Fibroblast of villous mesenchyme (primary cell): Measurements from ENCODE around the gene PCYT1B. TPM values are rescaled to one million over a fixed set of nuclear protein-coding genes. Genes with fewer than 3 reads are reported as not detected.

Experiments
- DNase-seq: peaks from one replicate; pipeline ENCODE4 v3.0.0-alpha.2; 2010; ENCODE audit warnings: low read depth
- H3K4me3 ChIP-seq: 2 replicates; pipeline ENCODE4 v1.5.1; 2011; ENCODE audit warnings: low read depth, mild to moderate bottlenecking, low read length
- total RNA-seq: library from RNA; depleted of rRNA; stranded (reverse); fragments of >200 nt; gene quantifications from 2 replicates; pipeline ENCODE4 v1.2.3, GENCODE V29; 2012
- TF ChIP-seq, protein P1 (sequence below): IDR thresholded peaks from 2 replicates; pipeline ENCODE4 v1.5.1; 2012; ENCODE audit warnings: low read depth, mild to moderate bottlenecking, low read length; ENCODE audit not compliant: insufficient read depth

The PCYT1B gene
- total RNA-seq, 1 donor: 0.86 TPM

- DNase-seq: no peak
- TF ChIP-seq, protein P1, sequence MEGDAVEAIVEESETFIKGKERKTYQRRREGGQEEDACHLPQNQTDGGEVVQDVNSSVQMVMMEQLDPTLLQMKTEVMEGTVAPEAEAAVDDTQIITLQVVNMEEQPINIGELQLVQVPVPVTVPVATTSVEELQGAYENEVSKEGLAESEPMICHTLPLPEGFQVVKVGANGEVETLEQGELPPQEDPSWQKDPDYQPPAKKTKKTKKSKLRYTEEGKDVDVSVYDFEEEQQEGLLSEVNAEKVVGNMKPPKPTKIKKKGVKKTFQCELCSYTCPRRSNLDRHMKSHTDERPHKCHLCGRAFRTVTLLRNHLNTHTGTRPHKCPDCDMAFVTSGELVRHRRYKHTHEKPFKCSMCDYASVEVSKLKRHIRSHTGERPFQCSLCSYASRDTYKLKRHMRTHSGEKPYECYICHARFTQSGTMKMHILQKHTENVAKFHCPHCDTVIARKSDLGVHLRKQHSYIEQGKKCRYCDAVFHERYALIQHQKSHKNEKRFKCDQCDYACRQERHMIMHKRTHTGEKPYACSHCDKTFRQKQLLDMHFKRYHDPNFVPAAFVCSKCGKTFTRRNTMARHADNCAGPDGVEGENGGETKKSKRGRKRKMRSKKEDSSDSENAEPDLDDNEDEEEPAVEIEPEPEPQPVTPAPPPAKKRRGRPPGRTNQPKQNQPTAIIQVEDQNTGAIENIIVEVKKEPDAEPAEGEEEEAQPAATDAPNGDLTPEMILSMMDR: no peak
- H3K4me3 ChIP-seq: no peak overlapping the region
These were observed 71.7 kb downstream of the PCYT1B start for GRCh38 chrX:24575496-24575895.

- DNase-seq: no peak
- TF ChIP-seq, protein P1: no peak
- H3K4me3 ChIP-seq: no peak overlapping the region
These were observed 72.4 kb downstream of the PCYT1B start for GRCh38 chrX:24574743-24575142.

GRCh38 chrX:24567169-24567568 lies 80.0 kb downstream of the PCYT1B start:
- DNase-seq: no peak
- TF ChIP-seq, protein P1: no peak
- no peak overlapping the region for H3K4me3 ChIP-seq

DNA sequence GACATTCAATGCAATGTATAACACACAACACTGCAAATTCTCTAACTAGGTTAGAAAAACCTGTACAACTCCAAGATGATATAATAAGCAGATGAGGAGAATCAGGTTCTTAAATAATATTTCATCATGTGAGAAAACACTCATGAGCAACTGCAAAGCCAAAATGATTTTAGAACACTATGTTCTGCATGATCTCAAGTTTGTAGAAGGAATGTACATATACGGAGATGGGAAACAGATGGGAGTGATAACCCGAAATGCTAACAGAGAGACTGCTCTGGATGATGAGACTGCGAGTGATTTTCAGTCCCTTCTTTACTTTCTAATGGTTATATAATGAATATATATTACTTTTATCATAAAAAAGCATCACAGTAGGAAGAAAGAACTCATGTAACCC lies 80.9 kb downstream of the PCYT1B start:
- no peak for DNase-seq
- H3K4me3 ChIP-seq: no peak overlapping the region
- TF ChIP-seq, protein P1: no peak

DNA sequence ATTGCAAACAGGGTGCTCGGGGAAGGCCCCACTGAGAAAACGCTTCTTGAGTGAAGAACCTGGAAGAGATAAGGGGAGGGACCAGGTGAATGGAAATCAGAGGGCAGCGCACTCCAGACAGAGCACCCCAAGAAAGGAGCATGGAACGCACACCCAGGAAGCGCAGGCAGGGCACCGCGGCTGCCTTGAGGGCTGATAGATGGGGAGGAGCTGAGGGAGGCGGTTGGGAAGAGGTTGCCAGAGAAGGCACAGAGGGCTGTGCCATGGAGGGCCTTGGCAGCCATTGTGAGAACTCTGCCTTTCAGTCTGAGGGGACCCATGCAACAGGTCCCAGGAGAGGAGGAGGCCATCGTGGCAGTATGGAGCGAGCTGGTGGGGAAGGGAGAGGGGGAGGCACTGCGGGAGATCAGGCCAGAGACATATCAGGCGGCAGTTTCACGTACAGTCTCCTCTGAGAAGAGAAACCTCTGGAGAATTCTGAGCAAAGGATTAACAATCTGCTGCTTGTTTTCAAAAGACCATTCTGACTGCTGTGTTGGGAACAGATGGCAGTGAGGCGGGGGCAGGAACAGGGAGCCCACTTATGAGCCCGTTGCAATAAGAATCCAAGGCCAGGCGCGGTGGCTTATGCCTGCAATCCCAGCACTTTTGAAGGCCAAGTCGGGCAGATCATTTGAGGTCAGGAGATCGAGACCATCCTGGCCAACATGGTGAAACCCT lies 83.7 kb downstream of the PCYT1B start:
- DNase-seq: no peak
- TF ChIP-seq, protein P1: no peak
- no peak overlapping the region for H3K4me3 ChIP-seq

- peak; percentile 22 for DNase-seq
- TF ChIP-seq, protein P1: peak; percentile 31
- no peak overlapping the region for H3K4me3 ChIP-seq
These were observed 86.0 kb downstream of the PCYT1B start for GRCh38 chrX:24561121-24561520.

DNA sequence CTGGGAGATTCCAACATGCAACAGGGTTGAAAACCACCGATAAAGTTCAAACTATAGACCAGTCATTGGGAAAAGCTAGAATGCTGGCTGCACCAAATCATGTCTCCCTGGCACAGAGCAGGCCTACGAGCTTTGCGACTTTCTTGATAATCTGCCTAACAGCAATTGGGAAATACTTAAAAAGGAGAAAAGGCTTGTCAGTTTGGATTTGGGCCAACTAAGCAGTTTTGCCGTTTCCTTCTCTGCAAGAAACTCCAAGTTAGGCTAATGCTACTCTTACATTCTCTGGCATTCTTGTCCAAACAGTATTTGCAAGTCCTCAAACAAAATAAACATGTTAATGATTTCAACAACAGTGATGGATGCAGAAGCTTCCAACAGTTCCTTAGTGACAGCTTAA lies 94.1 kb downstream of the PCYT1B start:
- TF ChIP-seq, protein P1: no peak
- H3K4me3 ChIP-seq: no peak overlapping the region
- peak; percentile 3 for DNase-seq
